IPS-18a (cell line): ENCODE data around the gene IFFO2.

Source experiments
- H3K27ac ChIP-seq: one replicate; pipeline ENCODE4 v1.5.1; 2013; ENCODE audit warnings: low read length
- H3K27me3 ChIP-seq: one replicate; pipeline ENCODE4 v1.6.1; 2013; ENCODE audit warnings: mild to moderate bottlenecking, low read length; ENCODE audit not compliant: control insufficient read depth, insufficient read depth
- H3K36me3 ChIP-seq: one replicate; pipeline ENCODE4 v1.6.1; 2013; ENCODE audit warnings: low read depth, low read length; ENCODE audit not compliant: control insufficient read depth
- H3K4me1 ChIP-seq: one replicate; pipeline ENCODE4 v1.6.1; 2013; ENCODE audit warnings: low read depth, low read length; ENCODE audit not compliant: control insufficient read depth
- H3K4me3 ChIP-seq: one replicate; pipeline ENCODE4 v1.5.1; 2013; ENCODE audit warnings: low read length
- H3K9ac ChIP-seq: one replicate; pipeline ENCODE4 v1.6.1; 2013; ENCODE audit warnings: mild to moderate bottlenecking, low read length, moderate library complexity
- H3K9me3 ChIP-seq: one replicate; pipeline ENCODE4 v1.6.1; 2013; ENCODE audit warnings: low read depth, low read length; ENCODE audit not compliant: control insufficient read depth

IFFO2 gene

DNA sequence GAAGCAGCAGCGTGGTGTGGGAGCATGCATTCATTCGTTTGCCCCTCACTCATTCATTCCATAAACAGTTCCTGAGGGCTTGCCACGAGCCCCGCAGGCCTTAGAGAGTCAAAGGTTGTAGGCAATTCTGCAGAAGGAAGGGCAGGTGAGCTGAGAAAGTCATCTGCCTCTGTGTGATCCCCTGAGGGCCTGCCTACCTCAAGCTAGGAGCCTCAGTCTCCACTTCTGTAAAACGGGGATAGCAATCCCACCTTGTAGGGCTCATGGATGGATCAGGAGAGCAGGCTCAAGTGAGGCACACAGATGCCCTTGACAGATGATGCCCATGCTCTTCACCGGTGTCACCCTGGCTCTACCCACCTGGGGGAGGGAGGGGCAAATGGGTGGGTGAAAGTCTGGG is 27.5 kb downstream of the IFFO2 start:
- H3K27ac ChIP-seq: no peak overlapping the region
- no peak overlapping the region for H3K9ac ChIP-seq
- H3K4me3 ChIP-seq: no peak overlapping the region
- no peaks in the 10 kb centered on the region for H3K4me1 ChIP-seq
- no peaks in the 10 kb centered on the region for H3K9me3 ChIP-seq
- H3K36me3 ChIP-seq: no peaks in the 10 kb centered on the region
- H3K27me3 ChIP-seq: no peaks in the 10 kb centered on the region

DNA sequence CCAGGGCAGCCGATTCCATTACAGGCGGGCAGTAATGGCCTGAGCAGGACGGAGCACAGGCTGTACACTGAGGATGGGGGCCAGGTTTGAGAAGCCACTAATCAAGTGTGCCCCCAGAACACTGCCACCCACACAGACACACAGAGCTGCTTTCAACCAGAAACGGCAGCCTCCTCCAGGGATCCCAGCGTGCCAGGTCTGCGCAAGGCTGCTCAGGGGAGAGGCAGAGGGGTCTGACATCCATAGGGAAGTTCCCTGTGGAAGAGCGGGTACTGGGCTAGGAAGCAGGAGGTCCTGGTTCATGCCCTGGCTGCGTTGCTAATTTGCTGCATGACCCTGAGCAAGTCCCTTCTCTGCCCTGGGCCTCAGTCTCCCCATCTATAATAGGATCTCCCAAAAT is 28.1 kb downstream of the IFFO2 start:
- H3K4me3 ChIP-seq: no peak overlapping the region
- H3K9ac ChIP-seq: no peak overlapping the region
- no peaks in the 10 kb centered on the region for H3K27me3 ChIP-seq
- H3K36me3 ChIP-seq: no peaks in the 10 kb centered on the region
- no peak overlapping the region for H3K27ac ChIP-seq
- H3K4me1 ChIP-seq: no peaks in the 10 kb centered on the region
- H3K9me3 ChIP-seq: no peaks in the 10 kb centered on the region

DNA sequence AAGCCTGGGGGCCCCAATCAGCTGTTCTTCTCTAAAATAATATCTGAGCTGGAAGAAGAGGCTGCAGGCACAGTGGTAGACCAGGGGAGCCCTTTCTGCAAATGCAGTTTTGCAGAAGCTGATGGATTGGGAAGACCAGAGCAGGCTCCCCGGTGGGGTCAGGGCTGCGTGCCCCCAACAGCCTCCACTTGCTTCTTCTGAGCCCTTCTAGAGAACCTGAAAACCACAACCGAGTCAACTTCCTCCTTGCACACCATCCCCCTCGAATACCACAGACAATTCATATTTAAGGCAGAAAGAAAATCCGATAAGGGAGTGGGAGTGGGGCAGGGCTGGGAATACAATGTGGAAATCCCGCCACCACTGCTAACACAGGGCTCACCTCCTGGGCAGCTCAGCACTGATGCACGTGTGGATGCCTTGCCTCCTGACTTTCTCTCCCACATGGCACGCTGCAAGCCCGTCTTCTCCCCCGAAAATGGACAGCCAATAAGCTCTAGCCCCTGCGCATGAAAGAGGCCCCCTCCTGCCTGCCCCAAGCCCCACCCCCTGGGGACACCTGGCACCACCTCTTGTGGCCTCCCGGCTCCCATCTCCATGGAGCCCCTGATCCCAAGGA is 28.7 kb downstream of the IFFO2 start:
- Histone ChIP-seq H3K9ac (no peak overlapping the region), H3K27ac (no peak overlapping the region), H3K4me1 (no peaks in the 10 kb centered on the region)

DNA sequence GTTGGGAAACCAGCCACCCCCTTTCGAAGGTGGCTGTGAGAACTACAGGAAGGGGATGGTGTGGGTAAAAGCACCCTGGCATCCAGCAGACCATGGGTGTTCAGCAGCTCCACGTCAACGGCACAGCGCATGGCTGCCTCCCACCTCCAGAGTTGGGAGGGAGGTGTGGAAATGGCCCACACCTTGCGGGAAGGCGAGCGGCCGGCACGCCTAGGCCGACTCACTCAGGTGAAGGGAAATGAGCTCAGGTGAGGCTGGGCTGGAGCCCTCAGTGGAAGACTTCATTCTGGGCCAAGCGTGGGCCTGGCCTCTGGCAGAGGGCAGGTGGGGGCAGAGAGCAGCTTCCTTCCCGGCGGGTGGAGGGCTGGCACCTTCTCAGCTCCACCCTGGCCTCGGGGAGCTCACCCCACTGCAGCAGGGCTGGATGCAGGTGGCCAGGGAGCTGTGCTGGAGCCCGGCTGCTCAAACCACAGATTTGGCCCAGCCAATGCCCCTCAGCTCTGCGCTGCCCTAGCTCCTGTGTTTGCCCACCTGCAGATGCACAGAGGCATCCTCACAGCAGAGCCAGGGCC is 29.3 kb downstream of the IFFO2 start:
- Histone ChIP-seq H3K27me3 (no peaks in the 10 kb centered on the region), H3K4me3 (no peak overlapping the region), H3K27ac (no peak overlapping the region), H3K4me1 (no peaks in the 10 kb centered on the region), H3K9me3 (no peaks in the 10 kb centered on the region), H3K36me3 (no peaks in the 10 kb centered on the region), H3K9ac (no peak overlapping the region)

More for the DNA sequence above, 28.7 kb downstream of the IFFO2 start:
- Histone ChIP-seq H3K9me3 (no peaks in the 10 kb centered on the region), H3K36me3 (no peaks in the 10 kb centered on the region), H3K4me3 (no peak overlapping the region), H3K27me3 (no peaks in the 10 kb centered on the region)

DNA sequence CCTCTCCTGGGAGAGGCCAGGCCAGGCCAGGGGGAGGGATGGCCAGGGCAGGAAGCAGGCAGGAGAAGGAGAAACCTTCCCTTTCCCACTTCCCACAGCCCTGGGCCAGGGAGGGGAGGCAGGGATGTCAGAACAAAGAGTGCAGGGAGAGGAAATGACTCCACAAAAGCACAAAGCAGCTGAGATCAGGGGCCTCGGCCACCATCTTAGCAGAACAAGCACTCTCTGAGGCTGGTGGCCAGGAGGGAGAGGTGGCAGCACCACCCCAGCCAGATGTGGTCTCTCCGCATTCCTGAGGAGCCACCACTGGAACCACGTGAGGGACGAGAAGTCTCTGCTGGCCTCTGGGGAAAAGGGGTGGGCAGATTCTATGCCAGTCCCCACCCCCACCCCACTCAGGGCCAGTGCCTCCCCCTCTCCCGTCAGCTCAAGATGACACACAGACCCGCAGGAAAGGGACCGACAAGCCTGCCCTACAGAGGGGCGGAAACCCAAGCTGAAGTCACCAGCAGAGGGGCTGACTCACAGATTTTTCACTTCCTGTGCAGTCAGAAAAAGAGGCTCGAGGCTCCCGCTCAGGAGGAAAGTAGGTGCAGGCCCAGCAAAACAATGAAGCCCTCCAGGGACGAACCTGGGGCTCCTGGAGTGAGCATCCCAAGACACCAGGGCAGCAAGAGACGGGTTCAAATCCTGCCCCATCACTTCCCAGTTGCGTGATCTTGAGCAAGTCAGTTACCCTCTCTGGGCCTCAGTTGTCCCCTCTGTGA is 30.0 kb downstream of the IFFO2 start:
- Histone ChIP-seq H3K4me3 (no peak overlapping the region), H3K27me3 (no peaks in the 10 kb centered on the region), H3K9me3 (no peaks in the 10 kb centered on the region), H3K9ac (no peak overlapping the region), H3K27ac (no peak overlapping the region), H3K4me1 (no peaks in the 10 kb centered on the region), H3K36me3 (no peaks in the 10 kb centered on the region)

DNA sequence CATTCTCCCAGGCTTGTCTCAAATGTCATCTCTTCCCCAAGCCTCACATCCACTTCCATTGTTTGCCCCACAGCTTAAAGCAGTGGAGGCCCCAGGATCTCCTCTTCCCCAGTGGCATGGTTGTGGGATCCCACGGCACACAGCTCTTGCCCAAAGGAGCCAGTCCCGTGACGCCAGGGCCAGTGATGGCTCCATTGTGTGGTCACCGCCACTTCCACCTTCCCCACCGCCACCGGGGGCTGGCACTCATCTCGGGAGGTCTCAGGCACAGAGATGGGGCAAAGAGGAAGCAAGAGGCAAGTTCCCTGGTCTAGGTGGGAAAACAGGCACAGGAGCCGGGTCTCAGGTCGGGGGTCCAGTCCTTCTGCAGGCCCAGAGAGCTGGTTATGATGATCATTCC is 31.2 kb downstream of the IFFO2 start:
- Histone ChIP-seq H3K27me3 (no peaks in the 10 kb centered on the region), H3K4me1 (no peaks in the 10 kb centered on the region), H3K36me3 (no peaks in the 10 kb centered on the region), H3K27ac (no peak overlapping the region), H3K9me3 (no peaks in the 10 kb centered on the region), H3K9ac (no peak overlapping the region), H3K4me3 (no peak overlapping the region)

DNA sequence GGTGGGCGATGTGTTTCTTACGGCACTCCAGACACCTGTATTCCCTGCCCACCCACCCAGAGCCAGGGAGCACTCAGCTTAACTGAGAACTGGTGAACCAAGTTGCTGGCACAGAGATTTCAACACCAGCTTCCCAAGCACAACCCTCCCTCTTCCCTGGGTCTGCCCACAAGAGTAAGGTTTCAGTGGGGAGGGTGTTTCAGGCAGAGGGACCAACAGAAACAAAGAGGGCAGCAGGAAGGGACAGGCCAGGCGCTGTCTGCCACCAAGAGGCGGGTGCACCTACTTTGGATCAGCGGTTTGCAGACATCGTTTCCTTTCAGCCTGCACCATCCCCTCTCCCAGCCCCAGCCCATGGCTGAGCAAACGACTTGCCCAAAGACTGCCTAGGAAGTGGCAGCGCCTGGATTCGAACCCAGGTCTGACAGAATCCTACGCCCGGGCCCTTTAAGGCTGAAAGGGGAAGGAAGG is 32.2 kb downstream of the IFFO2 start:
- Histone ChIP-seq H3K4me3 (no peak overlapping the region), H3K36me3 (no peaks in the 10 kb centered on the region)

DNA sequence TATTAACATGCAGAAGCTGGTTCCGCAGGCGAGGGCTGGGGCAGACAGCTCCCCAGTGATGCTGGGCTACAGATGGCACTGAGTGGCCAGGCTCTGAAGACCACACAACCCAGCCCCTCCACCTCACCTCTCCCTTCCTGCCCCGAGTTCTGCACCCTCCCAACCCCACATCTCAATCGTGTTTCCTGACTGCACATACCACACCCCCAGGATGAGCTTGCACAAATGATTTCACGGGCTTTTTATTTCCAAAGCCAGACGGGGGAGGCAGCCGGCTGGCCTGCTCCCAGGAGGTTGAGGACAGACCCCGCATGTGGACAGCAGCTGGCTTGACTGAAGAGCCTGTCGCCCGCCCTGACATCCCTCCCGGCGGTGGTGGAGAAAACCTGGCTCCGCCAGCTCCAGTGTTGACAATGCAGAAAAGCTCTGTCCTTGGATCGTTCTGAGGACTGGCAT is 32.7 kb downstream of the IFFO2 start:
- H3K9me3 ChIP-seq: no peaks in the 10 kb centered on the region
- no peaks in the 10 kb centered on the region for H3K4me1 ChIP-seq
- H3K9ac ChIP-seq: no peak overlapping the region
- no peaks in the 10 kb centered on the region for H3K27me3 ChIP-seq
- no peak overlapping the region for H3K4me3 ChIP-seq
- H3K36me3 ChIP-seq: no peaks in the 10 kb centered on the region
- no peak overlapping the region for H3K27ac ChIP-seq

More for the DNA sequence above, 32.2 kb downstream of the IFFO2 start:
- Histone ChIP-seq H3K4me1 (no peaks in the 10 kb centered on the region), H3K9me3 (no peaks in the 10 kb centered on the region), H3K9ac (no peak overlapping the region), H3K27me3 (no peaks in the 10 kb centered on the region), H3K27ac (no peak overlapping the region)

DNA sequence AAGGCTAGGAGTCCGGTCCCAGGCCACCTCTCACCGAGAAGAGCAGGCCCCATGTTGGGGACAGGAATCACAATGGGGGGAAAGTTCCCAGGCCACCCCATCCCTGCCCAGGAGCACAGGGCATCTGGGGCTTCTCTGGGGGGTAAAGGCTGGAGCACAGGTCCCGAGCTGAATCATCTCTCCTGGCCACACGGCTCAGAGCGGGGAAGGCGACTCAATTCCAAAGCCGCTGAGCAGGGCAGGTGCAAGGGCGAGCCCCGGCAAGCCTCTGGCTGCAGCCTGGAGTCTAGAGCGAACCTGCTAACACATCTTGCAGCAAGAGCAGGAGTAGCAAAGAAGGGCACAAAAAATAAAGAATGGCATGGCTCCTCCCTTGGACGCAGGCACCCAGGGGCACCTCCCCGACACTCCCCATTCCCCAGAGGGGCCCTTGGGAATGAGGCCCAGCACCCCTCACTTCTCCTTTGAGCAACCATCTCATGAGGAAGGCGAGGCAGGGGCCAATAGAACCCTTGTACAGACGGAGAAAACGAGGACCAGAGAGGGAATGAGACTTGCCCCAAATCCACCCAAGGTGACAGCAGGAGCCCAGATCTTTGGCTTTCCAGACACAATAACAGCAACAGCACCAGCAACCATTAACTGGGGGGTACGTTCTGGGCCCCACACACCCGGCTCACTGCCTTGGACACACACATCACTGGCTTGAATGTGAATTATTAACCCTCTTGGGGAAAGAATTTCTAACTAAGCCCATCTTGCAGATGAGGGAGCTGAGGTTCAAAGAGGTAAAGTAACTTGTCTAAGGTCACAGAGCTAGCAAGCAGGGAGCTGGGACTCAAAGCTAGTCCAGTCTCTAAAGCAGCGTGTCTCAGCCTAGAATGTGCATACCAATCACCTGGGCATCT is 33.4 kb downstream of the IFFO2 start:
- H3K4me3 ChIP-seq: no peak overlapping the region
- H3K9ac ChIP-seq: no peak overlapping the region
- H3K9me3 ChIP-seq: no peaks in the 10 kb centered on the region
- H3K4me1 ChIP-seq: no peaks in the 10 kb centered on the region
- H3K27ac ChIP-seq: no peak overlapping the region
- H3K27me3 ChIP-seq: no peaks in the 10 kb centered on the region
- no peaks in the 10 kb centered on the region for H3K36me3 ChIP-seq

DNA sequence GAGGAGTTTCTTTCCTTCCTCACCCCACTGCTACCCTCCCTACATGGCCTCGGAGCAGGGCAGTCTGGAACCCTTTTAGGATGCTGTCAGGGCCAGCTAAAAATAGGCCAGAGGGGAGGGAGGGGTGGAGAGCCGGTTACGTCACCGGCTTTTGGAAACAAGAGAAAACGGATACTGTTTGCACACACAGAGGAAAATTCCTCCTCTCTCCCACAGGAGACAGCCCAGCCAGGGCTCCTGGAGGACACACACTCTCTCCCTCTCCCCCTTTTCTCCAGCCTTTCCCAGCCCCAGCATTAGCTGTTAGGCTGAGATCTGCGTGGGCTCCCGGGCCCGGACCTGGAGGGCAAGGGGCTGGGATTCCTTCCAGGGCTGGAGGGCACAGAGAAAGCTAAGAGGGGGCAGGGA is 34.2 kb downstream of the IFFO2 start:
- Histone ChIP-seq H3K9ac (no peak overlapping the region), H3K27ac (no peak overlapping the region), H3K36me3 (no peaks in the 10 kb centered on the region), H3K4me1 (no peaks in the 10 kb centered on the region), H3K9me3 (no peaks in the 10 kb centered on the region), H3K4me3 (no peak overlapping the region), H3K27me3 (no peaks in the 10 kb centered on the region)
